Central memory CD8-positive, alpha-beta T cell (primary cell): ENCODE results near the gene PLXNA2.

Source experiments
- ATAC-seq: fragments of 150-1000 bp; cut with Tn5 transposase; replicated peaks from 2 replicates; pipeline ENCODE4 v1.10.0; 2022; ENCODE audit warnings: mild to moderate bottlenecking, moderate FRiP score, moderate number of reproducible peaks; ENCODE audit not compliant: poor library complexity, severe bottlenecking; ENCODE audit errors: extremely low read depth
- DNase-seq, 2 donors: peaks; one replicate each; pipeline ENCODE4 v3.0.0; 2021; ENCODE audit warnings: low spot score in 2 of 2
- H3K27ac Mint-ChIP-seq: one replicate; pipeline ENCODE4 v1.8.0; 2022; ENCODE audit warnings: low read depth, mild to moderate bottlenecking, moderate library complexity, mixed read lengths
- H3K27me3 Mint-ChIP-seq: one replicate; pipeline ENCODE4 v1.8.0; 2022; ENCODE audit warnings: mixed read lengths
- H3K36me3 Mint-ChIP-seq: one replicate; pipeline ENCODE4 v1.8.0; 2022; ENCODE audit warnings: mild to moderate bottlenecking, moderate library complexity, mixed read lengths; ENCODE audit not compliant: insufficient read depth
- H3K4me1 Mint-ChIP-seq: one replicate; pipeline ENCODE4 v1.8.0; 2022; ENCODE audit warnings: mixed read lengths
- H3K4me3 Mint-ChIP-seq: one replicate; pipeline ENCODE4 v1.8.0; 2022; ENCODE audit warnings: mild to moderate bottlenecking, moderate library complexity, mixed read lengths
- H3K9me3 Mint-ChIP-seq: one replicate; pipeline ENCODE4 v1.8.0; 2022; ENCODE audit warnings: mixed read lengths

The PLXNA2 gene

GRCh38 chr1:208134491-208134890, 109.7 kb downstream of the PLXNA2 start:
- Mint-ChIP-seq H3K27me3 (peaks cover 28% of the 10 kb centered on the region), H3K4me1 (peaks cover 11% of the 10 kb centered on the region), H3K36me3 (peaks cover 2% of the 10 kb centered on the region), H3K4me3 (no peak overlapping the region), H3K9me3 (no peaks in the 10 kb centered on the region), H3K27ac (no peak overlapping the region)
- no peak for DNase-seq
- no peak for ATAC-seq

- Mint-ChIP-seq H3K27ac (no peak overlapping the region), H3K36me3 (peaks cover 2% of the 10 kb centered on the region), H3K4me3 (no peak overlapping the region), H3K27me3 (peaks cover 35% of the 10 kb centered on the region), H3K9me3 (no peaks in the 10 kb centered on the region), H3K4me1 (peaks cover 11% of the 10 kb centered on the region)
- DNase-seq = no peak
- ATAC-seq = no peak
Measured at GRCh38 chr1:208133355-208133754, 110.8 kb downstream of the PLXNA2 start.

- no peaks in the 10 kb centered on the region for H3K9me3 Mint-ChIP-seq
- DNase-seq (peak; percentile 14 to 27), ATAC-seq (peak; percentile 58)
- H3K27ac Mint-ChIP-seq = no peak overlapping the region
- H3K4me1 Mint-ChIP-seq = peaks cover 11% of the 10 kb centered on the region
- no peak overlapping the region for H3K4me3 Mint-ChIP-seq
- peaks cover 35% of the 10 kb centered on the region for H3K27me3 Mint-ChIP-seq
- H3K36me3 Mint-ChIP-seq = peaks cover 2% of the 10 kb centered on the region
Measured at GRCh38 chr1:208132287-208132882, 111.8 kb downstream of the PLXNA2 start.

DNA sequence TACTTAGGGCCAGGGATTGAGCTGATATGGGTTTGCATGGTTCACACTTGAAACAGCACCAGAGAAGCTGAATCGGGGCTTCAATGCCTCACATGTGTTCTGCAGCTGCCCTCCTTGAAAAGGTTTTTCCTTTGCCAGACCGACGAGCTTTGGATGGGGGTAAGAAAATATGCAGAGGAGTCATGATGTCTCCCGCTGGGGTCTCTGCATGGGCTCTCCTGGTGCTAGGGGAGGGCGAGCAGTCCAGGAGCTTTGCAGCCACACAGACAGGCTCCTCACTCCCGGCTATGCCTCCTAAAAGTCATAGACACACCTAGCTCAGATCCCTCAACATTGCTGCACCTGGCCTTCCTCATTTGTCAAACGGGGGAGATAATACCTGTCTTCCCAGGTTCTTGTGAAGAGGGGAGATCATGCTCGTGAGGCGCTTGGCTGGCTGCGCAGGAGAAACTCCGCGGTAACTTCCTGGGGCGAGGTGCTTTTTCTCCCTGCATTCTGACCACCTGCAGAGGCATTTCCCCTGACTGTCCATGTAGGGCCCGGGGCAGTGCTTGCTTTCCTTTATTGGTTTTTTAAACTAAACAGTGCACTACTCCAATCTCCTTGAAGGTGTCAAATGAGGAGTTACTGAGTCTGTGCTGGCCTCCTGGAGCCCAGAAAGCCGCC, 112.4 kb downstream of the PLXNA2 start:
- H3K36me3 Mint-ChIP-seq = peaks cover 2% of the 10 kb centered on the region
- peaks cover 35% of the 10 kb centered on the region for H3K27me3 Mint-ChIP-seq
- no peak for ATAC-seq
- no peak overlapping the region for H3K27ac Mint-ChIP-seq
- peaks cover 11% of the 10 kb centered on the region for H3K4me1 Mint-ChIP-seq
- no peaks in the 10 kb centered on the region for H3K9me3 Mint-ChIP-seq
- no peak overlapping the region for H3K4me3 Mint-ChIP-seq
- DNase-seq = no peak

DNA sequence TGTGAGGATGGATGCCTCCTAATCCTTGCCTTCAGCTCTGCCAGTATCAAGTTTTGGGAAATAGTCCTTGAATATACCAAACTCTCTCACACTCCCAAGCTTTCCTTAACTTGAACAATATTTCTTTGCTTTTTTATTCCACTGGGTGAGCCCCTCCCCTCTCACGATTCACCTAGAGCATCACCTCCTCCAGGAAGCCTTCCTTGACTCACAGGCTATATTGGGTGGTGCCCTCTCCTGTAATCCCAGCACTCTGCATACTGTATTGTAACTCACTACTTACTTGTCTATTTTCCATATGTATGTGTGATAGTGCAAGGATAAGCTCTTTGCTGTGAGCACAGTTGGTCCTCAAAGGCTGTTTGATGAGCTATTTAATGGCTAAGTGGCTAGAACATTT, 114.7 kb downstream of the PLXNA2 start:
- H3K36me3 Mint-ChIP-seq = peaks cover 2% of the 10 kb centered on the region
- DNase-seq = no peak
- H3K27me3 Mint-ChIP-seq = peaks cover 35% of the 10 kb centered on the region
- ATAC-seq = no peak
- no peak overlapping the region for H3K4me3 Mint-ChIP-seq
- H3K9me3 Mint-ChIP-seq = no peaks in the 10 kb centered on the region
- peaks cover 11% of the 10 kb centered on the region for H3K4me1 Mint-ChIP-seq
- H3K27ac Mint-ChIP-seq = no peak overlapping the region

DNA sequence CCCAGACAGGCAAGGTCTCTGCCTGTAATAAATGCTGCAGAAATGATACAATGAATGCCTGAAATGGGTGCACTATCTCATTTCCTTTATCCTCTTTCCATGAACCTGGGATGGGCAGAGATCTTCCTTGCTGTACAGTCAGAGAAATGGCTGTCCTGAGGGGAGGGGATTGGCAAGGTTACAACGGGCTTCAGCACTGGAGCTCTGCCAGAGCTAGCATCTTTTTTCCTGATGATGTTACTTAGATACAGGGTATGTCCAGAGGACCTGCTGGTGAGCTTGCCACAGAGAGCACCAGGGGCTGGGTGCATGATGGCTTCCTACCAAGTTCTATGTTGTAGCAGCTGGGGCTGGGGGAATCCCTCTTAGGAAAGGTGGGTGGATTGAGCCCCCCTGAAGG, 115.1 kb downstream of the PLXNA2 start:
- Mint-ChIP-seq H3K27me3 (peaks cover 35% of the 10 kb centered on the region), H3K27ac (no peak overlapping the region), H3K36me3 (peaks cover 2% of the 10 kb centered on the region), H3K4me3 (no peak overlapping the region), H3K4me1 (peaks cover 11% of the 10 kb centered on the region), H3K9me3 (no peaks in the 10 kb centered on the region)
- DNase-seq = no peak
- no peak for ATAC-seq

DNA sequence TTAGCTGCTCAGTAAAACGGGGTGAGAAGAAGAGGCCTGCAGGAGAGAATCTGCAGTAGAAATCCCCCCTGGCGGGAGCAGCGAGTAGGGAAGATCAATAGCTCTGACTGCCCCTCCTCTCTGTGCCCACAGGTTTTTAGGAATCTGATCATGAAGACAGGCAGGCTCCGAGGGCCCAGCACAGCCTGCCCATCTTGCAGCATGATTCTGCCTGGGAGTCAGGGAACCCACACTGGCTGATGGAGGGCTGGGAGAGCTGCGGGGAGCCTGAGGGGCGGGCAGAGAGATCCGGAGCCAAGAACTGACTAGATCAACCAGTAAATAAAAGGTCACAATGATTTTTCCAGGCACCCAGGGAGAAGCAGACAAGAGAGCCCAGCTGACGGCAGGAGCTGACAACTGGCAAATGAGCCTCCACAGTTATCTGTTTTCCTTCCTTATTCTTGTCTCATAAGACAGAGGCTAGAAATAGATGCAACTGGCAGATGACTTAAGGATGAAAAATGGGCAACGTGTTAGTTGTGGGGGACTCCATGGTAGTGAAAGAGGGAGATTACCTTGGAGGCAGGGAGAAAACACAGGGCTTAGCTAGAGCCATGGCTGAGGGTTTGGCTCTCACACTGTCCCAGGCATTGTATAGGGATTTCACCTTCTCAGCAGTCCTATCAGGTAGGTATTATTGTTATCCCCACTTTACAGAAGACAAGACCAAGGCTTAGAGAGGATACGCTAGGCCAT, 116.2 kb downstream of the PLXNA2 start:
- DNase-seq (no peak), ATAC-seq (no peak)
- Mint-ChIP-seq H3K27me3 (peaks cover 35% of the 10 kb centered on the region), H3K36me3 (peaks cover 2% of the 10 kb centered on the region), H3K9me3 (no peaks in the 10 kb centered on the region), H3K4me3 (no peak overlapping the region), H3K4me1 (peaks cover 11% of the 10 kb centered on the region), H3K27ac (no peak overlapping the region)

- no peak for ATAC-seq
- no peak overlapping the region for H3K27ac Mint-ChIP-seq
- peaks cover 2% of the 10 kb centered on the region for H3K36me3 Mint-ChIP-seq
- H3K27me3 Mint-ChIP-seq = peaks cover 34% of the 10 kb centered on the region
- no peak for DNase-seq
- H3K4me1 Mint-ChIP-seq = peaks cover 10% of the 10 kb centered on the region
- H3K4me3 Mint-ChIP-seq = no peak overlapping the region
- no peaks in the 10 kb centered on the region for H3K9me3 Mint-ChIP-seq
Measured at GRCh38 chr1:208127284-208127683, 116.9 kb downstream of the PLXNA2 start.

DNA sequence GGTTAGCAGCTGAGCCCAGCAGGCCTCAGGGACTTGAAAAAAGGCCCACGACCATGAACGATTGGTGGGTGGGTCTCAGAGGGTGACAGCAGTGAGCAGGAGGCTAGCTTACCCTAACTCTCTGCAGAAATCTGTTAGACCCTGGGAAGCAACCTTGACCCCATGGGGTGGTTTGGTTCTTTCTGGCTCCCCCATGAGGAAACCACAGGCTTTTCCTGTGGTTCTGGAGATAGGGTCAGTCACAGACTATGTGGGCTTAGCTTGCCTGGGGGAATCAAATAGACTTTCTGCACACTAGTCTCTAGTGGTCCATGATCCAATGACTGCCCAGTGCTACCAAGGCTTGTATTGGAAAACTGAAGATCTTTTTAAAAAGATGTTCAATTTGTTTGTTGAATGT, 118.1 kb downstream of the PLXNA2 start:
- no peak for ATAC-seq

GRCh38 chr1:208122612-208123358, 121.4 kb downstream of the PLXNA2 start:
- DNase-seq = no peak
- H3K4me1 Mint-ChIP-seq = no peaks in the 10 kb centered on the region
- ATAC-seq = no peak

More for the DNA sequence above, 118.1 kb downstream of the PLXNA2 start:
- Mint-ChIP-seq H3K9me3 (no peaks in the 10 kb centered on the region), H3K27ac (no peak overlapping the region), H3K4me1 (no peaks in the 10 kb centered on the region), H3K27me3 (peaks cover 23% of the 10 kb centered on the region), H3K4me3 (no peak overlapping the region), H3K36me3 (no peaks in the 10 kb centered on the region)
- DNase-seq = no peak

GRCh38 chr1:208121813-208122364, 122.3 kb downstream of the PLXNA2 start:
- Mint-ChIP-seq H3K4me1 (no peaks in the 10 kb centered on the region), H3K9me3 (no peaks in the 10 kb centered on the region), H3K27me3 (peaks cover 3% of the 10 kb centered on the region), H3K27ac (no peak overlapping the region), H3K36me3 (no peaks in the 10 kb centered on the region), H3K4me3 (no peak overlapping the region)
- DNase-seq (no peak), ATAC-seq (no peak)

More at GRCh38 chr1:208122612-208123358, 121.4 kb downstream of the PLXNA2 start:
- no peaks in the 10 kb centered on the region for H3K36me3 Mint-ChIP-seq
- H3K27ac Mint-ChIP-seq = no peak overlapping the region
- H3K4me3 Mint-ChIP-seq = no peak overlapping the region
- H3K9me3 Mint-ChIP-seq = no peaks in the 10 kb centered on the region
- no peaks in the 10 kb centered on the region for H3K27me3 Mint-ChIP-seq

- H3K27me3 Mint-ChIP-seq = peaks cover 10% of the 10 kb centered on the region
- H3K27ac Mint-ChIP-seq = no peak overlapping the region
- ATAC-seq = no peak
- no peaks in the 10 kb centered on the region for H3K36me3 Mint-ChIP-seq
- no peak for DNase-seq
- no peak overlapping the region for H3K4me3 Mint-ChIP-seq
- H3K4me1 Mint-ChIP-seq = no peaks in the 10 kb centered on the region
- no peaks in the 10 kb centered on the region for H3K9me3 Mint-ChIP-seq
Measured at GRCh38 chr1:208120431-208120790, 123.8 kb downstream of the PLXNA2 start.
